Retinal pigment epithelial cell (primary cell): ENCODE results near the gene ZNF267.
"Not testable (repeated sequence)": the region's sequence is repeated elsewhere in the genome, so short reads cannot be mapped to it uniquely, and the experiment has no call there.

Experiments used
- DNase-seq: peaks from one replicate; pipeline ENCODE4 v3.0.0-alpha.2; 2010; ENCODE audit warnings: low read depth
- H3K4me3 ChIP-seq: 2 replicates; pipeline ENCODE4 v1.5.1; 2011; ENCODE audit warnings: mild to moderate bottlenecking, low read length, control low read depth, moderate library complexity
- CTCF ChIP-seq: conservative IDR thresholded peaks from 2 replicates; pipeline ENCODE4 v1.5.1; 2011; ENCODE audit warnings: low read depth, low read length, control low read depth, inconsistent platforms

Gene ZNF267

GRCh38 chr16:31873556-31874365, at the start of gene ZNF267:
Gene ZNF267 (plus strand): TSS chr16:31873807. CDS start chr16:31873967, 160 bp downstream.
- peak within 1 kb of the TSS; percentile 93 for H3K4me3 ChIP-seq
- TF ChIP-seq CTCF = no peak
- peak; percentile 64 for DNase-seq

GRCh38 chr16:31833047-31833446, 40.6 kb upstream of the ZNF267 start:
- DNase-seq = no peak
- no peak for TF ChIP-seq CTCF
- H3K4me3 ChIP-seq = no peak overlapping the region

GRCh38 chr16:31836396-31836795, 37.2 kb upstream of the ZNF267 start:
- not testable (repeated sequence) for DNase-seq, H3K4me3 ChIP-seq

GRCh38 chr16:31842864-31843263, 30.7 kb upstream of the ZNF267 start:
- DNase-seq = no peak
- H3K4me3 ChIP-seq = no peak overlapping the region
- TF ChIP-seq CTCF = no peak

GRCh38 chr16:31848572-31848971, 25.0 kb upstream of the ZNF267 start:
- DNase-seq, H3K4me3 ChIP-seq: not testable (repeated sequence)

GRCh38 chr16:31853291-31853690, 20.3 kb upstream of the ZNF267 start:
- no peak for TF ChIP-seq CTCF
- no peak overlapping the region for H3K4me3 ChIP-seq
- DNase-seq = no peak

GRCh38 chr16:31860508-31860907, 13.1 kb upstream of the ZNF267 start:
- TF ChIP-seq CTCF = no peak
- H3K4me3 ChIP-seq = no peak overlapping the region
- no peak for DNase-seq

- TF ChIP-seq CTCF = no peak
- DNase-seq = no peak
- H3K4me3 ChIP-seq = no peak overlapping the region
Observed at GRCh38 chr16:31861455-31861854, 12.2 kb upstream of the ZNF267 start.
